Thyroid gland (tissue), 4 donors: Measurements from ENCODE around the gene FOXK1. TPM values are rescaled to one million over a fixed set of nuclear protein-coding genes. Genes with fewer than 3 reads are reported as not detected.
"Not testable (repeated sequence)": the region's sequence is repeated elsewhere in the genome, so short reads cannot be mapped to it uniquely, and the experiment has no call there.

Experiments
- DNase-seq, 2 donors: peaks; one replicate each; pipeline ENCODE4 v3.0.0-alpha.2; 2019
- H3K27ac ChIP-seq, 3 donors: fragments of 200-600 bp; sonication (generic); 1 replicate in 2 of 3; 2 replicates in 1 of 3; pipeline ENCODE4 v1.5.1; 2016 to 2019; ENCODE audit warnings: mild to moderate bottlenecking in 1 of 3, moderate library complexity in 1 of 3
- H3K27me3 ChIP-seq: fragments of 200-600 bp; sonication (generic); one replicate; pipeline ENCODE4 v1.5.1; 2019
- H3K36me3 ChIP-seq, 2 donors: fragments of 200-600 bp; sonication (generic); one replicate each; pipeline ENCODE4 v1.5.1; 2016 to 2019
- H3K4me1 ChIP-seq, 2 donors: fragments of 200-600 bp; sonication (generic); one replicate each; pipeline ENCODE4 v1.5.1; 2017 to 2019
- H3K4me3 ChIP-seq, 3 donors: fragments of 200-600 bp; sonication (generic); replicated peaks in 1 of 3; 1 replicate in 2 of 3; 2 replicates in 1 of 3; pipeline ENCODE4 v1.5.1; 2016; ENCODE audit warnings: mild to moderate bottlenecking in 1 of 3
- H3K9me3 ChIP-seq: fragments of 200-600 bp; sonication (generic); one replicate; pipeline ENCODE4 v1.5.1; 2017
- POLR2A ChIP-seq, 2 donors: fragments of 450-650 bp; IDR thresholded peaks; one replicate each; pipeline ENCODE4 v1.6.1; 2017; ENCODE audit warnings: antibody characterized with exemption in 2 of 2, mild to moderate bottlenecking in 2 of 2, moderate library complexity in 1 of 2
- WGBS, 2 donors: methylation state at CpG; one replicate each; pipeline ENCODE4 v1.1.5; 2017; 5-methylcytosine and 5-hydroxymethylcytosine counted together
- intact Hi-C: fragments of 100-400 bp; cut with DNase I; formaldehyde crosslinking; loops from one replicate; pipeline ENCODE4 v1.15.1; 2023
- total RNA-seq, 4 donors: library from RNA; depleted of rRNA; stranded (reverse); fragments of >200 nt; gene quantifications; one replicate each; pipeline ENCODE4 v1.2.3, GENCODE V29; 2016
- TF ChIP-seq, protein P1 (sequence below), 6 experiments: fragments of 200-600 bp in 3 of 6; fragments of 450-650 bp in 3 of 6; sonication (generic) in 3 of 6; IDR thresholded peaks; one replicate each; pipeline ENCODE4 v1.5.1; 2016 to 2019; ENCODE audit warnings: antibody characterized with exemption in 6 of 6, mild to moderate bottlenecking in 2 of 6, inconsistent platforms in 1 of 6, moderate library complexity in 1 of 6

The FOXK1 gene
- total RNA-seq, 4 donors from 2014 or later = 15.0 to 33.0 (median 20.7) TPM

DNA sequence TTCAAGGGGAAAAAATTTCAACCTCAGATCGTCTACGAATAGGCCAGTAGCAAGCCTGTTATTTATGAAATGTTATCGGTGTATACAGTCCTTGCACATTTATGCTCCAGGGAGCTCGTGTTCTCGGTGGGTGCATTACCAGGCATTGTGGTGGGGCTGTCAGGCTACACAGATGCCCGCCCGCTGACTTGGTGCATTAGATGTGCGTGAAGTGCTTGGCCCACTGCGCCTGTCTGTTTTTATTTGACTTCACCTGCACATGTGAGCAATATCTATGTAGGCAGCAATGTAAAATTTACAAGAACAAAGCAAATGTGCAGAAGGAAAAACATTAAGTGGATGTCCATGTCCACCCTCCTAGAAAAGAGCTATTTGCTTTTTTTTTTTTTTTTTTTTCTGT is 2.8 kb downstream of the FOXK1 start:
- H3K36me3 ChIP-seq = no peaks in the 10 kb centered on the region
- no peaks in the 10 kb centered on the region for H3K9me3 ChIP-seq
- H3K4me3 ChIP-seq = peak overlapping the region in 1 of 3 donors; percentile 86
- peak overlapping the region in 2 of 3 donors; percentile 97 for H3K27ac ChIP-seq
- TF ChIP-seq, protein P1, sequence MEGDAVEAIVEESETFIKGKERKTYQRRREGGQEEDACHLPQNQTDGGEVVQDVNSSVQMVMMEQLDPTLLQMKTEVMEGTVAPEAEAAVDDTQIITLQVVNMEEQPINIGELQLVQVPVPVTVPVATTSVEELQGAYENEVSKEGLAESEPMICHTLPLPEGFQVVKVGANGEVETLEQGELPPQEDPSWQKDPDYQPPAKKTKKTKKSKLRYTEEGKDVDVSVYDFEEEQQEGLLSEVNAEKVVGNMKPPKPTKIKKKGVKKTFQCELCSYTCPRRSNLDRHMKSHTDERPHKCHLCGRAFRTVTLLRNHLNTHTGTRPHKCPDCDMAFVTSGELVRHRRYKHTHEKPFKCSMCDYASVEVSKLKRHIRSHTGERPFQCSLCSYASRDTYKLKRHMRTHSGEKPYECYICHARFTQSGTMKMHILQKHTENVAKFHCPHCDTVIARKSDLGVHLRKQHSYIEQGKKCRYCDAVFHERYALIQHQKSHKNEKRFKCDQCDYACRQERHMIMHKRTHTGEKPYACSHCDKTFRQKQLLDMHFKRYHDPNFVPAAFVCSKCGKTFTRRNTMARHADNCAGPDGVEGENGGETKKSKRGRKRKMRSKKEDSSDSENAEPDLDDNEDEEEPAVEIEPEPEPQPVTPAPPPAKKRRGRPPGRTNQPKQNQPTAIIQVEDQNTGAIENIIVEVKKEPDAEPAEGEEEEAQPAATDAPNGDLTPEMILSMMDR (IDR thresholded peaks at IDR 0.05) = no peak
- TF ChIP-seq POLR2A (IDR thresholded peaks at IDR 0.05) = no peak
- WGBS, 2 donors = 74 to 78% methylated on average over 9 of the region's 9 CpGs
- no peak for DNase-seq
- intact Hi-C loops = loop anchor here (5.0 kb wide), 1 partner anchor 67 kb away; no protein-coding TSS in a partner anchor
- no peaks in the 10 kb centered on the region for H3K27me3 ChIP-seq
- H3K4me1 ChIP-seq = peaks cover 27 to 49% of the 10 kb centered on the region in 2 donors

- 95 to 96% methylated on average over 10 of the region's 10 CpGs for WGBS, 2 donors
- H3K4me3 ChIP-seq, H3K9me3 ChIP-seq, H3K27me3 ChIP-seq, intact Hi-C loops, H3K36me3 ChIP-seq, H3K27ac ChIP-seq, DNase-seq: not testable (repeated sequence)
- H3K4me1 ChIP-seq = peaks cover 27 to 55% of the 10 kb centered on the region in 2 donors
These were observed 3.6 kb downstream of the FOXK1 start for GRCh38 chr7:4685676-4686075.

GRCh38 chr7:4687956-4688355 is 5.9 kb downstream of the FOXK1 start:
- H3K36me3 ChIP-seq = no peaks in the 10 kb centered on the region
- H3K27me3 ChIP-seq = no peaks in the 10 kb centered on the region
- DNase-seq = no peak
- no peaks in the 10 kb centered on the region for H3K9me3 ChIP-seq
- intact Hi-C loops = no loop called here
- peaks cover 27 to 51% of the 10 kb centered on the region in 2 donors for H3K4me1 ChIP-seq
- TF ChIP-seq POLR2A (IDR thresholded peaks at IDR 0.05) = no peak
- TF ChIP-seq, protein P1 (IDR thresholded peaks at IDR 0.05) = no peak
- 89 to 90% methylated on average over 3 of the region's 3 CpGs for WGBS, 2 donors
- no peak overlapping the region for H3K4me3 ChIP-seq
- no peak overlapping the region for H3K27ac ChIP-seq

DNA sequence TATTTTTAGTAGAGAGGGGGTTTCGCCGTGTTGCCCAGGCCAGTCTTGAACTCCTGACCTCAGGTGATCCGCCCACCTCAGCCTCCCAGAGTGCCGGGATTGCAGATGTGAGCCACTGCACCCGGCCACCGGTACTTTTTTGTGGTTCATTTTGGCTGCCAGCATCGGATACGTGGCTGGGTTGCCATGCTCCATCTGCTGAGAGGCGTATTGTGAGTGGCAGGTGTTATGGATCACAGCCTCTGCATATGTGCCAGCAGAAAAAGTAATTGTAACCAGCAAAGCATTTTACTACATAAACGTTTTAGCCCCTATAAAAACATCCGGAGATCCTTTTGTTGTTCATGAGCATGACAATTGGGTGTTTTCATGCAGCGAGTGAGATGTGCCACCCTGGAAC is 7.1 kb downstream of the FOXK1 start:
- no peaks in the 10 kb centered on the region for H3K27me3 ChIP-seq
- H3K4me1 ChIP-seq = peaks cover 19 to 46% of the 10 kb centered on the region in 2 donors
- 38 to 40% methylated on average over 12 of the region's 12 CpGs for WGBS, 2 donors
- no peak overlapping the region for H3K27ac ChIP-seq
- no peak overlapping the region for H3K4me3 ChIP-seq
- peak; percentile 24 to 45 for DNase-seq
- intact Hi-C loops = no loop called here
- no peak for TF ChIP-seq POLR2A (IDR thresholded peaks at IDR 0.05)
- no peaks in the 10 kb centered on the region for H3K36me3 ChIP-seq
- no peaks in the 10 kb centered on the region for H3K9me3 ChIP-seq

DNA sequence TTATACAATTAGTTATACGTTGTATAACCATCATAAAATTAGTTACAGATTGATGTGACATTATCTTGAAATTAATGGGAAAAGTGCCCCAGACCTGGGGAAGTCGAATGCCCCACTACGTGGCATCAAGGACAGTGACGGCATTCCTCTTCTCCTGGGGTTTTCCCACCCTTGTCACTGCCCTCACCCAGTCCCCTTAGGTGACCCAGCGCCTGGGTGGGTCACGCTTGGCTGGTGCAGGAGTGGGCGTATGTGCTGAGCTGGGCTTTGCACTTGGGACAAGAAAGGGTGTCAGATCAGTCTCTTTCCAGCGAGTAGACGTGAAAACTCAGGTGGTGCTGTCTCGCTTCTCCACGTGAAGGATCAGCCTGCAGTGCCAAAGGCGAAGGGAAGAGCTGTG is 7.6 kb downstream of the FOXK1 start:
- 32 to 44% methylated on average over 12 of the region's 12 CpGs for WGBS, 2 donors
- no peaks in the 10 kb centered on the region for H3K9me3 ChIP-seq
- DNase-seq = peak; percentile 38 to 46
- no peak for TF ChIP-seq POLR2A (IDR thresholded peaks at IDR 0.05)
- TF ChIP-seq, protein P1 (IDR thresholded peaks at IDR 0.05) = no peak
- H3K4me1 ChIP-seq = peaks cover 14 to 46% of the 10 kb centered on the region in 2 donors
- no peak overlapping the region for H3K4me3 ChIP-seq
- intact Hi-C loops = no loop called here
- peak overlapping the region in 1 of 3 donors; percentile 15 for H3K27ac ChIP-seq
- no peaks in the 10 kb centered on the region for H3K36me3 ChIP-seq
- no peaks in the 10 kb centered on the region for H3K27me3 ChIP-seq

DNA sequence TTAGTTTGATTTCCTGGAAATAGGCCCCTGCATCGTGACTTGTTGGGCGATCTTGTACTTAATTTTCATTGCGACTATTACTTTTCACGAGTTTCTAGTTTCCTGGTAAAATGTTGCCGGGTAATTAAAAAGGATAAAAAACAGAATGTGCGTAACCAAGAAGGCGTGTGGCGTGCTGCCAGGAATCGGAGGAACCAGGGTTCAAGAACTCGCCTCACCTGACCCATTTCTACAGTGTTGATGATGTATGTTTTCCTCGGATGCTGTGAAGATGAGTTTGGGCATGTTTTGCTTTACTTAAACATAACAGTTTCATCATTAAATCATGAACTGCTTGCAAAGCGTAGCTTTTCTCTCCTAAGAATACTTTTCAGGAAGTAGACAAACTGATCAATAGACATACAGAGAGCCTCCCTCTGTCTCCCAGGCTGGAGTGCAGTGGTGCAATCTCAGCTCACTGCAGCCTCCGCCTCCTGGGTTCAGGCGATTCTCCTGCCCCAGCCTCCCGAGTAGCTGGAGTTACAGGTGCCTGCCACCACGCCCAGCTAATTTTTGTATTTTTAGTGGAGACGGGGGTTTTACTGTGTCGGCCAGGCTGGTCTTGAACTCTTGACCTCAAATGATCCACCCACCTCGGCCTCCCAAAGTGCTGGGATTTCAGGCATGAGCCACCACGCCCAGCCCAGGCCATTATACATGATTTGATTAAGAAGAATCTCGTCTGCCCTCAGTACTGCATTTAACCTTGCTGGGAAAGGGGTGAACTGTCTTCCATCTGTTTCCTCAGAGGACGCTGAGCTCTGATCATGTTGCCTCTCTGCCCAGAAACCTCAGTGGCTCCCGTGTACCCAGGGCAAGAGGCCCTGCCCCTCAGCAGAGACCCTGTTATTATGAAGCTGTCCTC is 9.1 kb downstream of the FOXK1 start:
- Histone ChIP-seq H3K27ac (no peak overlapping the region), H3K9me3 (no peaks in the 10 kb centered on the region), H3K4me1 (peaks cover 10 to 40% of the 10 kb centered on the region in 2 donors), H3K27me3 (no peaks in the 10 kb centered on the region), H3K36me3 (no peaks in the 10 kb centered on the region), H3K4me3 (no peak overlapping the region)
- WGBS, 2 donors = 89 to 91% methylated on average over 23 of the region's 23 CpGs
- intact Hi-C loops = no loop called here
- TF ChIP-seq POLR2A (IDR thresholded peaks at IDR 0.05) = no peak
- TF ChIP-seq, protein P1 (IDR thresholded peaks at IDR 0.05) = no peak
- no peak for DNase-seq
